Spleen (tissue), 11 donors: ENCODE data around the gene AFDN. TPM values are rescaled to one million over a fixed set of nuclear protein-coding genes. Genes with fewer than 3 reads are reported as not detected.

Experiments used
- DNase-seq: peaks from one replicate; pipeline ENCODE4 v3.0.0-alpha.2; 2020
- H3K27ac ChIP-seq, 8 donors: fragments of 200-600 bp; sonication (generic) in 7 of 8; 1 replicate in 4 of 8; 2 replicates in 4 of 8; pipeline versions ENCODE4 v1.5.0 to v1.8.0; 2016 to 2021; ENCODE audit warnings: inconsistent platforms in 4 of 8, mild to moderate bottlenecking in 4 of 8, moderate library complexity in 1 of 8
- H3K27me3 ChIP-seq, 7 donors: fragments of 200-600 bp; sonication (generic) in 6 of 7; replicated peaks in 1 of 7; 1 replicate in 4 of 7; 2 replicates in 3 of 7; pipeline versions ENCODE4 v1.5.0 to v1.8.0; 2016 to 2021; ENCODE audit warnings: inconsistent platforms in 3 of 7, mild to moderate bottlenecking in 1 of 7
- H3K36me3 ChIP-seq, 6 donors: fragments of 200-600 bp; sonication (generic) in 5 of 6; 1 replicate in 4 of 6; 2 replicates in 2 of 6; pipeline versions ENCODE4 v1.5.0 to v1.8.0; 2016 to 2021; ENCODE audit warnings: inconsistent platforms in 2 of 6
- H3K4me1 ChIP-seq, 6 donors: fragments of 200-600 bp; sonication (generic) in 5 of 6; 1 replicate in 3 of 6; 2 replicates in 3 of 6; pipeline versions ENCODE4 v1.5.0 to v1.8.0; 2016 to 2021; ENCODE audit warnings: inconsistent platforms in 3 of 6
- H3K4me3 ChIP-seq, 8 donors: fragments of 200-600 bp; sonication (generic) in 7 of 8; 1 replicate in 4 of 8; 2 replicates in 4 of 8; pipeline versions ENCODE4 v1.5.0 to v1.8.0; 2016 to 2021; ENCODE audit warnings: inconsistent platforms in 4 of 8, mild to moderate bottlenecking in 4 of 8, moderate library complexity in 2 of 8
- H3K9me3 ChIP-seq, 8 donors: fragments of 200-600 bp; sonication (generic) in 7 of 8; 1 replicate in 4 of 8; 2 replicates in 4 of 8; pipeline versions ENCODE4 v1.5.0 to v1.8.0; 2016 to 2021; ENCODE audit warnings: inconsistent platforms in 4 of 8
- POLR2A ChIP-seq, 3 donors: fragments of 450-650 bp; IDR thresholded peaks; one replicate each; pipeline ENCODE4 v1.5.1; 2017; ENCODE audit warnings: antibody characterized with exemption in 3 of 3, mild to moderate bottlenecking in 1 of 3
- POLR2AphosphoS5 ChIP-seq, 3 donors: sonication (generic); formaldehyde crosslinking; IDR thresholded peaks; one replicate each; pipeline ENCODE4 v1.5.1; 2017; ENCODE audit warnings: antibody characterized with exemption in 3 of 3
- WGBS, 5 donors: extraction: QIAGEN DNeasy Blood & Tissue Kit in 3 of 5; methylation state at CpG; one replicate each; pipeline versions ENCODE4 v1.1.5 to v1.1.7; 2013 to 2018; 5-methylcytosine and 5-hydroxymethylcytosine counted together
- intact Hi-C: fragments of 100-400 bp; cut with DNase I; formaldehyde crosslinking; loops from one replicate; pipeline ENCODE4 v1.15.0; 2023; ENCODE audit warnings: low total_unique reads
- polyA plus RNA-seq, 3 donors: library from polyadenylated mRNA; stranded (reverse); fragments of 200-250 nt; gene quantifications; one replicate each; pipeline ENCODE4 v1.2.1, GENCODE V29; 2013
- total RNA-seq, 7 donors: library from RNA; depleted of rRNA in 3 of 7; stranded (reverse); fragments of >200 nt in 3 of 7; fragmentation: NEBNext Ultra II Directional in 4 of 7; extraction: Animal tissue kit (Norgen Biotek cat#: 25700) in 4 of 7; gene quantifications; one replicate each; pipeline versions ENCODE4 v1.1.0 to v1.2.1, GENCODE V29; 2016 to 2021
- TF ChIP-seq, protein P1 (sequence below), 11 experiments: fragments of 200-600 bp in 7 of 11; fragments of 450-650 bp in 4 of 11; sonication (generic) in 4 of 11; IDR thresholded peaks in 8 of 11; conservative IDR thresholded peaks in 3 of 11; 1 replicate in 7 of 11; 2 replicates in 4 of 11; pipeline versions ENCODE4 v1.4.0 to v1.8.0; 2016 to 2021; ENCODE audit warnings: antibody characterized with exemption in 11 of 11, inconsistent platforms in 4 of 11, mild to moderate bottlenecking in 1 of 11
- donor health status: healthy with polysubstance abuse.
- donor health status: DM: no; HTN: no; CAD: no; lungs with moderate emphysema.
- donor health status: DM: no; HTN: no; CAD: no.
- donor health status: Bipolar disorder and iron deficiency.
- donor health status: healthy.
- donor health status: DM: no; HTN: no; CAD: no.
- donor health status: DM: yes; HTN: yes; CAD: no.

The AFDN gene
- total and polyA plus RNA-seq, 10 donors, result 7.4 to 148 (median 102) TPM

DNA sequence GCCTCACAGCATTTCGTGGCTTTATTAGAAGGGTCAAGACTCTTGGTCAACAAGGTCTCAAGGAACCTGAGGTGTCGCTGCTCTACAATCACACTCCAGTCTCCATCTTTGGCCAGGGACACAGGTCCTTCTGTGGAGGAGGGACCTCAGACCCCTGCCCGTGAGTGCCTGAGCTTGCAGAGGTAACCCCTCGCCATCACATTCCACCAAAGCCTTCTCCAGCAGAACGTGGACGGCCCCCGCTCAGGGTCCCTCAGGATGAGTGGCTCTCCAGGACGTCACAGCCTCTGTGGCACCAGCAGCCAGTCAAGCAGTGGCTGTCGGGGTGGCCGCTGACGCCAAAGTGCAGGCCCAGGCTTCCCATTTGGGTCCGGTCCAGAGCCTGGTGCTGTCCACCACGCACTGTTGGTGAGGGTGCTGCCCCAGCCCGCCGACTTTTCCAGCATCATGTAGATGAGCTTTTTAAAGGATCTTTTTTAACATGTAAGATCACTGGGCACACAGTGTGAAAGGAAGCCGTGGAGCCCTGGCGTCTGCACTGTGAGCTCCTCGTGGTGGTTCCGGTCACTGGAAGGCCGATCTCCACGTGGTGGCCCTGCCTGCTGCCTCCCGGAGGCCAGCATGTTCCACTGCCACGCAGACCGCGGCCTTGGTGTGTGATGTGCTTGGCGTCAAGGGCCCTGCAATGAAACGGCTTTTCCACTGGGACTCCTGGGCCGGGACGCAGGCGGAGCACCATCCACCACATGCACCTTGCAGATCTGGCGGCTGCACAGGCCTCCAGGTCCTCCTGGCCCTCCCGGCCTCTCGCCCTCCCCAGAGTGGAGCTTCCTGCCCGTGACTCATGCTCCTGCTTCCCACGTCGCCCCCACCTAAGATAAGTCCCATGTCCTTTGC lies 162.5 kb downstream of the AFDN start:
- Histone ChIP-seq H3K9me3 (peaks cover 0 to 51% (median under 1%) of the 10 kb centered on the region in 8 donors), H3K27ac (no peak overlapping the region), H3K27me3 (no peaks in the 10 kb centered on the region), H3K4me1 (no peaks in the 10 kb centered on the region), H3K36me3 (no peaks in the 10 kb centered on the region), H3K4me3 (no peak overlapping the region)
- WGBS, 5 donors, result 89 to 97% (median 92%) methylated on average over 27 to 36 of the region's 36 CpGs
- intact Hi-C loops, result no loop called here
- TF ChIP-seq, protein P1, sequence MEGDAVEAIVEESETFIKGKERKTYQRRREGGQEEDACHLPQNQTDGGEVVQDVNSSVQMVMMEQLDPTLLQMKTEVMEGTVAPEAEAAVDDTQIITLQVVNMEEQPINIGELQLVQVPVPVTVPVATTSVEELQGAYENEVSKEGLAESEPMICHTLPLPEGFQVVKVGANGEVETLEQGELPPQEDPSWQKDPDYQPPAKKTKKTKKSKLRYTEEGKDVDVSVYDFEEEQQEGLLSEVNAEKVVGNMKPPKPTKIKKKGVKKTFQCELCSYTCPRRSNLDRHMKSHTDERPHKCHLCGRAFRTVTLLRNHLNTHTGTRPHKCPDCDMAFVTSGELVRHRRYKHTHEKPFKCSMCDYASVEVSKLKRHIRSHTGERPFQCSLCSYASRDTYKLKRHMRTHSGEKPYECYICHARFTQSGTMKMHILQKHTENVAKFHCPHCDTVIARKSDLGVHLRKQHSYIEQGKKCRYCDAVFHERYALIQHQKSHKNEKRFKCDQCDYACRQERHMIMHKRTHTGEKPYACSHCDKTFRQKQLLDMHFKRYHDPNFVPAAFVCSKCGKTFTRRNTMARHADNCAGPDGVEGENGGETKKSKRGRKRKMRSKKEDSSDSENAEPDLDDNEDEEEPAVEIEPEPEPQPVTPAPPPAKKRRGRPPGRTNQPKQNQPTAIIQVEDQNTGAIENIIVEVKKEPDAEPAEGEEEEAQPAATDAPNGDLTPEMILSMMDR (IDR thresholded peaks at IDR 0.05 in 8 of 11, conservative IDR thresholded peaks at IDR 0.05 in 3 of 11), result no peak
- TF ChIP-seq POLR2A (IDR thresholded peaks at IDR 0.05) (no peak), POLR2AphosphoS5 (IDR thresholded peaks at IDR 0.05) (no peak)
- no peak for DNase-seq

GRCh38 chr6:167990016-167990945 lies 163.6 kb downstream of the AFDN start:
- TF ChIP-seq POLR2AphosphoS5 (IDR thresholded peaks at IDR 0.05) (no peak), POLR2A (IDR thresholded peaks at IDR 0.05) (no peak)
- TF ChIP-seq, protein P1 (IDR thresholded peaks at IDR 0.05 in 8 of 11, conservative IDR thresholded peaks at IDR 0.05 in 3 of 11), result no peak
- no peak for DNase-seq
- no peak overlapping the region for H3K27ac ChIP-seq

DNA sequence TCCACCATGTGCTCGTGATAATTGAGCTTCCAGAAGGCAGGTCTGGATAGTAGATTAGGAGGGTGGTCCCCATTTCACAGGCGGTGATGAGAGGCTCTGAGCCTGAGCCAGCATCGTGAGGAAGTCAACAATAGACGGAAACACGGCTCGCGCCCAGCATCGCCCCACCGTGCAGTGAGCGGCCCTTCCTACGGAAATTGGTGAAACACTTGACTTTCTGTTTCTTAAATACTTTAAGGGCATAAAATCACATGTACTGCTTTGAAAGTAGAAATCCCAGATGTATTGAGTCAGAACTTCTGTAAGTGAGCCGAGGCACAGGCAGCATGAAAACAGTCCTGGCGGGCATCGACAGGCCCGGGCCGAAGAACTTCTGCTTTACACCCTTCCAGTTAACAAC lies 166.5 kb downstream of the AFDN start:
- TF ChIP-seq POLR2AphosphoS5 (IDR thresholded peaks at IDR 0.05), result peak in 2 of 3 donors; percentile 52 to 74
- no peak for TF ChIP-seq POLR2A (IDR thresholded peaks at IDR 0.05)
- TF ChIP-seq, protein P1 (IDR thresholded peaks at IDR 0.05 in 8 of 11, conservative IDR thresholded peaks at IDR 0.05 in 3 of 11), result no peak
- WGBS, 5 donors, result 71 to 88% (median 75%) methylated on average over 16 of the region's 16 CpGs
- no peak for DNase-seq

More at GRCh38 chr6:167990016-167990945, 163.6 kb downstream of the AFDN start:
- H3K27me3 ChIP-seq, result peaks cover 0 to 2% (median 0%) of the 10 kb centered on the region in 7 donors
- WGBS, 5 donors, result 92 to 95% (median 93%) methylated on average over 59 to 75 of the region's 75 CpGs
- H3K9me3 ChIP-seq, result peaks cover 0 to 43% (median 0%) of the 10 kb centered on the region in 8 donors
- H3K36me3 ChIP-seq, result no peaks in the 10 kb centered on the region
- intact Hi-C loops, result no loop called here
- H3K4me3 ChIP-seq, result no peak overlapping the region
- H3K4me1 ChIP-seq, result no peaks in the 10 kb centered on the region

More for the DNA sequence above, 166.5 kb downstream of the AFDN start:
- H3K4me3 ChIP-seq, result no peak overlapping the region
- intact Hi-C loops, result no loop called here
- H3K27me3 ChIP-seq, result peaks cover 0 to 15% (median 0%) of the 10 kb centered on the region in 7 donors
- peak overlapping the region in 1 of 8 donors; percentile 26 for H3K27ac ChIP-seq
- no peaks in the 10 kb centered on the region for H3K4me1 ChIP-seq
- peaks cover 0 to 22% (median 0%) of the 10 kb centered on the region in 8 donors for H3K9me3 ChIP-seq
- H3K36me3 ChIP-seq, result no peaks in the 10 kb centered on the region
